ENCODE data around the gene CATSPERD.

Gene CATSPERD

DNA sequence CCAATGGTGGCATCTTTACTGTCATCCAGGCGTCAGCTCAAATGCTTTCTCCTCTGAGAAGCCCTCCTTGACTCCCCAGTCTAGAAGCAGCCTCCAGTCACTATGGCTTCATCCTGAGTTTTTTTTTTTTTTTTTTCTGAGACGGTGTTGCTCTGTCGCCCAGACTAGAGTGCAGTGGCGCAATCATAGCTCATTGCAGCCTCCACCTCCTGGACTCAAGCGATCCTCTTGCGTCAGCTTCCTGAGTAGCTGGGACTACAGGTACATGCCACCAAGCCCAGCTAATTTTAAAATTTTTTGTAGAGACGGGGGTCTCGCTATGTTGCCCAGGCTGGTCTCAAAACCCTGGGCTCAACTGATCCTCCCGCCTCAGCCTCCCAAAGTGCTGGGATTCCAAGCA is 88.6 kb downstream of the CATSPERD start:
- DNase-seq: no peak

DNA sequence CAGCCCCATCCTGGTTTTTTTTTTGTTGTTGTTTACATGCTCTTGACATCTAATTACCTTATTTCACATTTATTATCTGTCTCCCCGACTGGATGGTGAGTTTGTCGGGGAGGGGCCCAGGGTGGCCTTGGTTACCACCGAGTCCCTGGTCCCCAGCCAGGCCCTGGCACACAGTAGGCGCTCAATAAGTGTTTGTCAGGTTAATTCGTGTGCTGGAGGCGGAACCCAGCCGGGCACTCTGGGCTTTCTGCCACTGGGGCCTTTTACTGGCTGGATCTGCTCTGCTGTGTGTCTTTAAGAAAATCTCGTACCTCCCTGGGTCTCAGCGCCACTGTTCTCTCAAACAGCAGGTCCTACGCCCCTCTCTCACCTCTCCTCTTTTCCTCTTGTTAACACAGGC is 89.0 kb downstream of the CATSPERD start:
- DNase-seq: no peak

- DNase-seq: no peak
Observed at GRCh38 chr19:5811117-5811516, 90.7 kb downstream of the CATSPERD start.

DNA sequence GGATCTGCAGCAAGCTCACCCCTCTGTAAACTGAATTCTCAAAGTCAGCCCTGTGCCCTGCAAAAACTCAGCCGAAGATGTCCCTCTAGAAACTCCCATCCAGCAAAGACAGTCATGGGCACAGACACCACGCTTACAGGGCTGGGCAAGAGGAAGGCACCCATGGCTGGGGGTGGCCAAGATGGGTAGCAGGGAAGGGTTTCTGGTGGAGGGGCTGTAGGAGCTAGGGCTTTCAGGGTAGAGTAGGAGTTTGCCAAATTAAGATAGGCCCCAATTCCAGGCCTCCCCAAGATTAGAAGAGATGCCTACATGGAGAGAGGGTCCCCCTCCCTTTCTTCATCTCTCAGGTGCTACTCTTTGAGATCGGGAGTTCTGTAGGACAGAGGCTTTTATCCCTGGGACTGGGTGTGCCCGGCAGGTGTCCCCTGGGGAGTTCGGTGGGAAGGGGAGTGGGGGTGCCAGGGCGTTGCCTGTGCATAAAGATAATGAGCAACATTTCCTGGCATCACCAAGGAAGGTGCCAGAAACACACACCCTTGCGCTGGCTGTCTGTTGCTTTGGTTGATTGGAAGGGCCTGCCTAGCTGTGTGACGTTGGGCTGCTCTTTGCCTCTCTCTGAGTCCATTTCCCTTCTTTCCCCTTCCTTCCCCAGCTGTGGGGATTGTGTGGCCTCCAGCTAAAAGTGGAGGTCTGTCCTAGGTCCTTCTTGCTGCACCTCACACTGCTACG is 93.8 kb downstream of the CATSPERD start:
- DNase-seq: no peak

- no peak for DNase-seq
Observed at GRCh38 chr19:5814852-5815246, 94.4 kb downstream of the CATSPERD start.

GRCh38 chr19:5817218-5817617 is 96.8 kb downstream of the CATSPERD start:
- DNase-seq: no peak

DNA sequence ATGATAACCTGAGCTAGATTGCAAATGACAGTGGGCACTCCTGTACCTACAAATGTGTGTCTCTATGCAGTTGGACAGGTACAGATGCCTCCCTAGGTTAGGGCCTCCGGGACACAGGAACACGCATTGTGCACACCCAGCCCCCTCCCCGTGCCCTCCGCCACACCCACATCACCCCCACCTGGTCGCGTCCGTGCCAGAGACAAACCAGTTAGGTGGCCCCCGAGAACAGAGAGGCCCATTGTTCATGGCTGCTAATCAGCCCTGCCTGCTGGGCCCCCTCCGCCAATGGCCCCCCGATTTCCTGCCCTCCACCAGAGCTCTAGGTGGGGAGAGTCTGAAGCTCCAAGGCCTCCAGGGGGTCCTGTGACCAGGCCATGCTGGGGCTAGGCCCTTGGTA is 98.2 kb downstream of the CATSPERD start:
- DNase-seq: no peak

DNA sequence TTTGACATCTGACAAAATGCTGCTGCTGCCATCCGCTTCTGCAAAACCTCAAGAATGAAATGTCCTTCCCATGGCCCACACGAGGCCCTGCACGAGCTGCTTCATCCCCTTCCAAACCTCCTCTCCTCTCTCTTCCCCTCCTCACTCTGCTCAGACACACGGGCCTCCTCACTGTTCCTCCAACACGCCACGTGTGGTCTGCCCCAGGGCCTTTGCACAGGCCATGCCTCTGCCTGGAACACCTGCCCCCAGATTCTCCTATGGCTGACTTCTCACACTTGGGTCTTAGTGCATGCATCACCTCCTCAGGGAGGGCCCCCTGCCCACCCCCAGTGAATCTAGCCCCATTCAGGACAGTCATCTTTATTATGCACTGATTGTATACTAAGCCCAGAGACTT is 100.3 kb downstream of the CATSPERD start:
- no peak for DNase-seq

- no peak for DNase-seq
Observed at GRCh38 chr19:5821521-5822180, 101.2 kb downstream of the CATSPERD start.

DNA sequence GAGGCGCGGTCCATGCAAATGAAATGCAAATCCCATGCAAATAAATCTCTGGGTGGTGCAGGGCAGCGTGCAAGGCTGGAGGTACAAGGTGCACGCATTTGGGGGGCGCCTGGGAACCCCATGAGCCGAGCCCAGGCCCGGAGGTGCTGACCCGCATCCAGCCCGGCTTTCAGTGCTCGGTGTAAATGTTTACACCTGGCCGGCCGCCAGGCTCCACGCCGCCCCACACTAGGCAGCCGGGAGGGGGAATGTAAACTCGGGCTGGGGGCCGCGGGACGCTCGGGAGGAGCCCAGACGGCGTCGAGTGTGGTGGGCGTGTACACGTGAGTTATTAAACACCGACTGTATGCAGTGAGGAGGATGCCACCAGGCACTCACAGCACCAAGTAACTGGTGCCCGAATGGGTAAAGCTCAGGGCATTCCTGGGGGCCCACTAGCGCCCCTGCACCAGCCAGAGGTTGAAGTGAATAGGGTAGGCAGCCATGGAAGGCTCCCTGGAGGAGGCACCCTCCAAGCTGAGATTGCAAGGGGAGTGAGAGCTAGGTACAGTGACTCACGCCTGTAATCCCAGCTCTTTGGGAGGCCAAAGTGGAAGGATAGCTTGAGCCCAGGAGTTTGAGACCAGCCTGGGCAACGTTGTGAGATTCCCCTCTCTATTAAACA is 101.9 kb downstream of the CATSPERD start:
- DNase-seq: no peak

GRCh38 chr19:5823579-5824281 is 103.3 kb downstream of the CATSPERD start:
- no peak for DNase-seq

DNA sequence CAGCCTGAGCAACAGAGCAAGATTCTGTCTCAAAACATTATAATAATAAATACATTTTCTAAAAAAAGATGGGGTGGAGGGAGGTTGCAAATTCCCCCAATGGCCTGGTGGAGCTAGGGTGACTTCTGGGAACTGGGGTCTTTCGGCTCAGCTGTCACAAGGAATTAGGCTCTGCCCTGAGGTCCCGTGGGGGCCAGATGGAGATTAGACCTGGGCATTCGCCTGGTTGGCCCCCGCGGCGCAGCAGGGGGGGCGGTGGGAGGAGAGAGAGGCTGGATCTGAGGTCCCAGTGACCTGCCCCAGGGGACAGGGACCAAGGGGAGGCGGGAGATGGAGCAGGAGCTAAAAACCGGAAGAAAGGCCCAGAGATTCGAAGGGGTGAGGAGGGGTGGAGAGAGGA is 104.3 kb downstream of the CATSPERD start:
- no peak for DNase-seq

- DNase-seq: no peak
Observed at GRCh38 chr19:5825178-5825577, 104.7 kb downstream of the CATSPERD start.

- peak; percentile 96 for DNase-seq
Observed at GRCh38 chr19:5826531-5827341, 106.3 kb downstream of the CATSPERD start.

DNA sequence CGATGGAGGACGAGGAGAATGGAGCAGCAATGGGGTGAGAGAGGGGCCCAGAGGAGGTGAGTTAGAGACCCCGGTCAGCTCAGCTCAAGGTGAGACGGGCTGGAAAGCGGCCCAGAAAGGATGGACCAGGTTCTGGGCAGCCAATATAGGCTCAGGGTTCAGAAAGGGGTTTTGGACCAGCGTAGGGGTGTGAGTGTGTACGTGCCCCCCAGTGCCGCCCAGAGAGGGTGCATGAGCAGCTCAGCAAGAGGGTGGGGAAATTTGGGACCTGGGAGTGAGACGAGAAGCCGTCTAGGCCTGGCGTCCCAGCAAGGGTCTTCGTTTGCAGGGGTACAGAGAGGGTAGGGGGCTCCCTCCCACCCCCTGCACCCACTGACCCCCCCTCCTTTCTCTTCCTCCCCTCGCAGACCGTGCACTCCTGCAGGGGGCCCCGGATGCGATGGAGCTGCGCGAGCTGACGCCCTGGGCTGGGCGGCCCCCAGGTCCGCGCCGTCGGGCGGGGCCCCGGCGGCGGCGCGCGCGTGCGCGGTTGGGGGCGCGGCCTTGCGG is 107.0 kb downstream of the CATSPERD start:
- no peak for DNase-seq

- DNase-seq: peak; percentile 82
Observed at GRCh38 chr19:5827891-5828660, 107.6 kb downstream of the CATSPERD start.

Data from SHP77 treated with DMSO at 0.1 percent for 48 hours (cell line).